Measurements from ENCODE around the gene USP25. TPM values are rescaled to one million over a fixed set of nuclear protein-coding genes. Genes with fewer than 3 reads are reported as not detected.

The USP25 gene
- total and polyA plus RNA-seq, 3 donors from 2014 or later, result 69.2 to 123 (median 69.9) TPM

DNA sequence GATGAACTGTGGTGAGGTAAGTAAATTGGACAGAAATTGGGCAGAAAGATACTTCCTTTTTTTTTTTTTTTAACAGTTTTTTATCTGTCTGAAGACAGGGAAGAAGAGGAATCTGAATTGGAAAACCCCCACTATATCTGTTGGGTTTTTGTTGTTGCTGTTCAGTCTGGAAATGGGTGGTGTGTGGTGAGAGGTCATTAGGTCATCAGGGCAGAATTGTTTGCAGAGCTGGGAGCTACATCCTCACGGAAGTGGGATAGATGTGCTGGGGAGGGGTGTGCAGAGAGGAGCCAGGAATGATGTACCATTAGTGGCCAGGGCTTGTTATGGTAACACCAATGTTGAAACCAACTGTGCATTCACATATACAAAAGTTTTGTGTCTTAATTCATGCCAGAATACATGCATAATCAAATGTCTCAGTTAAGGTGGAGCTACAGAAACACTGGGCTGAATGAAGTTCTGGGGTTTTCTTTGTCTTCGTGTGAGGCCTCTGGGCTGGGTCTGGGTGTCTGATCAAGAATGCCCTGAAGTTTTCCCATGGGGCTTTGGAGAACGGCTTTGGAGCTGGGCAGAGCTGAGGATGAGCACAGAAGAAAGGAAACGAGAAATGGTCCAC, 12.4 kb downstream of the USP25 start:
- H3K27me3 ChIP-seq, result no peaks in the 10 kb centered on the region
- H3K27ac ChIP-seq, result no peak overlapping the region
- H3K36me3 ChIP-seq (ENCODE audit: low read depth, missing control alignments), result no peaks in the 10 kb centered on the region
- no peaks in the 10 kb centered on the region for H3K9me3 ChIP-seq
- intact Hi-C loops (cut with DNase I; ENCODE audit: low total_unique reads), result no loop called here
- no peak for TF ChIP-seq POLR2A (IDR thresholded peaks at IDR 0.05)
- TF ChIP-seq, protein P1, sequence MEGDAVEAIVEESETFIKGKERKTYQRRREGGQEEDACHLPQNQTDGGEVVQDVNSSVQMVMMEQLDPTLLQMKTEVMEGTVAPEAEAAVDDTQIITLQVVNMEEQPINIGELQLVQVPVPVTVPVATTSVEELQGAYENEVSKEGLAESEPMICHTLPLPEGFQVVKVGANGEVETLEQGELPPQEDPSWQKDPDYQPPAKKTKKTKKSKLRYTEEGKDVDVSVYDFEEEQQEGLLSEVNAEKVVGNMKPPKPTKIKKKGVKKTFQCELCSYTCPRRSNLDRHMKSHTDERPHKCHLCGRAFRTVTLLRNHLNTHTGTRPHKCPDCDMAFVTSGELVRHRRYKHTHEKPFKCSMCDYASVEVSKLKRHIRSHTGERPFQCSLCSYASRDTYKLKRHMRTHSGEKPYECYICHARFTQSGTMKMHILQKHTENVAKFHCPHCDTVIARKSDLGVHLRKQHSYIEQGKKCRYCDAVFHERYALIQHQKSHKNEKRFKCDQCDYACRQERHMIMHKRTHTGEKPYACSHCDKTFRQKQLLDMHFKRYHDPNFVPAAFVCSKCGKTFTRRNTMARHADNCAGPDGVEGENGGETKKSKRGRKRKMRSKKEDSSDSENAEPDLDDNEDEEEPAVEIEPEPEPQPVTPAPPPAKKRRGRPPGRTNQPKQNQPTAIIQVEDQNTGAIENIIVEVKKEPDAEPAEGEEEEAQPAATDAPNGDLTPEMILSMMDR (IDR thresholded peaks at IDR 0.05), result no peak
- H3K4me3 ChIP-seq, result no peak overlapping the region
- WGBS, 2 donors, result 70 to 83% methylated on average over 4 of the region's 4 CpGs
- no peaks in the 10 kb centered on the region for H3K4me1 ChIP-seq
- DNase-seq, result no peak

DNA sequence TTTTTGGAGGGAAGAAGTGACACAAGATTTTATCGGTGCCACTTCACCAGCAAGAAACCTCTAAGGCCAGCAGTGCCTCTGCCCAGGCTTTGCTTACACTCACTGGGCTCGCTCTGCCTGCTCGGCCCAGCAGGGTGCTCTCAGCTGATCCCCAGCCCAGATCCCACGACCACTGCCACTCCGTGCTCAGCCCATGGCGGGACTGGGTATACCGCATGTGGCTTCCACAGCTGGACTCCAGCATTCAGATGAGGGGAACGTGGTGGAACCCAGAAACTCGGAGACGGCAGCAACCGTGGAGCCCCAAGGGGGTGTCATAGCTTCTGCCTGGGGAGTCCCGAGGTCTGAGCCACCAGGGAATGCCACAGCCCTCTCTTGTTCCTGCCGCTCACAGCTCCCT, 12.9 kb downstream of the USP25 start:
- Histone ChIP-seq H3K4me1 (no peaks in the 10 kb centered on the region), H3K27ac (no peak overlapping the region), H3K27me3 (no peaks in the 10 kb centered on the region), H3K36me3 (ENCODE audit: low read depth, missing control alignments) (no peaks in the 10 kb centered on the region), H3K4me3 (no peak overlapping the region), H3K9me3 (no peaks in the 10 kb centered on the region)
- no peak for DNase-seq
- intact Hi-C loops (cut with DNase I; ENCODE audit: low total_unique reads), result no loop called here
- 98% methylated on average over 7 to 13 of the region's 13 CpGs for WGBS, 2 donors
- no peak for TF ChIP-seq POLR2A (IDR thresholded peaks at IDR 0.05)
- TF ChIP-seq, protein P1 (IDR thresholded peaks at IDR 0.05), result no peak

DNA sequence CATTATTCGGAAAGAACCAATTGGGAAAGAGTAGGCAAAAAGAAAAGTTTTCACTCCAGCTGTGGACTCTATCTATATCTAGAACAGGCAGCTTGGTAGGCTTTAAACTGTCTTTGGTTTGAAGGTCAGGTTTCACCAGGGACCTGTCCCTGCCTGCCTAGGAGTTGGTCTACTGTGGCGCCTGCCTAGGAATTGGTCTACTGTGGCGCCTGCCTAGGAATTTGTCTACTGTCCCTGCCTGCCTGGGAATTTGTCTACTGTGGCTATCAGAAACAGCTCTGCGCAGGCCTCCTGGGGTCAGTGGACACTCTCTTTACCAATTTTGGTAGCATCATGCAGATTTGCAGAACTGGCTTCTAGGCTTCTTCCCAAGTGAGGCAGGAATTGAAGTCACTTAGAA, 13.8 kb downstream of the USP25 start:
- intact Hi-C loops (cut with DNase I; ENCODE audit: low total_unique reads), result no loop called here
- no peaks in the 10 kb centered on the region for H3K4me1 ChIP-seq
- WGBS, 2 donors, result 80 to 94% methylated on average over 4 of the region's 4 CpGs

DNA sequence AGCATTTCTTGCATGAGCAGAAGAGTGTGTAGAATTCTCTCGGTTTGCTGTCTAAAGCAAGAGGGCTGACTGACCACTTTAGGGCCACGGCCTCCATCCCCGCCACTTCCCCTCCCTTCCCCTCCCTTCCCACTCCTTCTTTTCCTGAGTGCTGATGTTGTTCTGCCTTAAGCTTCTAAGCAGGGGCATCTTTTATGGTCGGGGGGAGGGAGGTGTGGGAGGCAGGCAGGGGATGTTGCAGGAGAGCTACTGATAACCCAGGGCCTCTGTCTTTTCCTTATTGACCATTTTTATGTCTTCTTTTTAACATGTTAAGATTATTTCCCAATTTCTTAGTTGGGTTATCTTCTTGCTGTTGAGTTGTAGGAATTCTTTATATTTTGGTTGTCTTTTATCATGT, 15.1 kb downstream of the USP25 start:
- WGBS, 2 donors, result 62 to 65% methylated on average over 4 of the region's 4 CpGs

More for the DNA sequence above, 13.8 kb downstream of the USP25 start:
- Histone ChIP-seq H3K4me3 (no peak overlapping the region), H3K27ac (no peak overlapping the region), H3K27me3 (no peaks in the 10 kb centered on the region), H3K9me3 (no peaks in the 10 kb centered on the region), H3K36me3 (ENCODE audit: low read depth, missing control alignments) (no peaks in the 10 kb centered on the region)
- TF ChIP-seq POLR2A (IDR thresholded peaks at IDR 0.05), result no peak
- TF ChIP-seq, protein P1 (IDR thresholded peaks at IDR 0.05), result no peak
- no peak for DNase-seq

More for the DNA sequence above, 15.1 kb downstream of the USP25 start:
- TF ChIP-seq POLR2A (IDR thresholded peaks at IDR 0.05), result no peak
- TF ChIP-seq, protein P1 (IDR thresholded peaks at IDR 0.05), result no peak
- Histone ChIP-seq H3K9me3 (no peaks in the 10 kb centered on the region), H3K4me3 (no peak overlapping the region), H3K36me3 (ENCODE audit: low read depth, missing control alignments) (no peaks in the 10 kb centered on the region), H3K4me1 (peaks cover 9% of the 10 kb centered on the region), H3K27ac (no peak overlapping the region), H3K27me3 (no peaks in the 10 kb centered on the region)
- intact Hi-C loops (cut with DNase I; ENCODE audit: low total_unique reads), result no loop called here
- no peak for DNase-seq

Data from testis (tissue), 3 donors.